ENCODE data around the gene MMP1. TPM values are rescaled to one million over a fixed set of nuclear protein-coding genes. Genes with fewer than 3 reads are reported as not detected.

The MMP1 gene
- total and polyA plus RNA-seq, 8 donors, result 1.1 to 9.5 (median 3.2) TPM

DNA sequence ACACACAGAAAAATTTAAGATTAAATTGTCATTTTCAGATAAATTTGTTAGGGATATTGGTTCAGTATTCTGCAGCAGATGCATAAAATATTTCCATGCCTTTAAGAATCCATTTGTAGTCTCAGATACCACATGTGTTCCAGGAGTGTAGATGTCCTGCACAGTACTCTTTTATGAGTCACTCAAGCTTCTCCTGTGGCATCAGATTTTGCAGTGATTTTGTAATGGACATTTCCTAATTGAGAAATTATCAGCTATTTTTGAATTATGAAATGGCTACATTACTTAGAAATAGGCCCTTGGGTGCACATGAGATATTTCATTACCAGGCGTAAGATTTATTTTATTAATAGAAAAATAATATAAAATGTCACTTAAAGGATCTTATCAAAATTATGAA, 26.6 kb upstream of the MMP1 start:
- H3K9me3 ChIP-seq, result peaks cover 0 to 2% of the 10 kb centered on the region in 2 donors
- H3K27ac ChIP-seq, result no peak overlapping the region
- TF ChIP-seq, protein P1, sequence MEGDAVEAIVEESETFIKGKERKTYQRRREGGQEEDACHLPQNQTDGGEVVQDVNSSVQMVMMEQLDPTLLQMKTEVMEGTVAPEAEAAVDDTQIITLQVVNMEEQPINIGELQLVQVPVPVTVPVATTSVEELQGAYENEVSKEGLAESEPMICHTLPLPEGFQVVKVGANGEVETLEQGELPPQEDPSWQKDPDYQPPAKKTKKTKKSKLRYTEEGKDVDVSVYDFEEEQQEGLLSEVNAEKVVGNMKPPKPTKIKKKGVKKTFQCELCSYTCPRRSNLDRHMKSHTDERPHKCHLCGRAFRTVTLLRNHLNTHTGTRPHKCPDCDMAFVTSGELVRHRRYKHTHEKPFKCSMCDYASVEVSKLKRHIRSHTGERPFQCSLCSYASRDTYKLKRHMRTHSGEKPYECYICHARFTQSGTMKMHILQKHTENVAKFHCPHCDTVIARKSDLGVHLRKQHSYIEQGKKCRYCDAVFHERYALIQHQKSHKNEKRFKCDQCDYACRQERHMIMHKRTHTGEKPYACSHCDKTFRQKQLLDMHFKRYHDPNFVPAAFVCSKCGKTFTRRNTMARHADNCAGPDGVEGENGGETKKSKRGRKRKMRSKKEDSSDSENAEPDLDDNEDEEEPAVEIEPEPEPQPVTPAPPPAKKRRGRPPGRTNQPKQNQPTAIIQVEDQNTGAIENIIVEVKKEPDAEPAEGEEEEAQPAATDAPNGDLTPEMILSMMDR (IDR thresholded peaks at IDR 0.05), result no peak
- H3K36me3 ChIP-seq, result no peaks in the 10 kb centered on the region
- intact Hi-C loops (cut with DNase I), result no loop called here
- H3K4me1 ChIP-seq, result no peaks in the 10 kb centered on the region
- ATAC-seq (no peak), DNase-seq (no peak)
- H3K27me3 ChIP-seq, result peaks cover 0 to 5% of the 10 kb centered on the region in 2 donors
- H3K4me3 ChIP-seq, result no peak overlapping the region

DNA sequence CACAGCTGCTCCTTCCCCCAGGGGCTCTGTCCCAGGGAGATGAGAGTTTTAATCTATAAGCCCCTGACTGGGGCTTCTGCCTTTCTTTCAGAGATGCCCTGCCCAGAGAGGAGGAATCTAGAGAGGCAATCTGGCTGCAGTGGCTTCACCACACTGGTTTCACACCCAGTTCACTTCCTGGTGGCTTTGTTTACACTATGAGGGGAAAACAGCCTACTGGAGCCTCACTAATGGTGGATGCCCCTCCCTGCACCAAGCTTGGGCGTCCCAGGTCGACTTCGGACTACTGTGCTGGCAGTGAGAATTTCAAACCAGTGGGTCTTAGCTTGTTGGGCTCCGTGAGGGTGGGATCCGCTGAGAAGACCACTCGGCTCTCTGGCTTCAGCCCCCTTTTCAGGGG, 21.5 kb upstream of the MMP1 start:
- TF ChIP-seq, protein P1 (IDR thresholded peaks at IDR 0.05), result no peak
- Histone ChIP-seq H3K27ac (no peak overlapping the region), H3K36me3 (no peaks in the 10 kb centered on the region), H3K4me1 (no peaks in the 10 kb centered on the region), H3K27me3 (no peaks in the 10 kb centered on the region), H3K4me3 (no peak overlapping the region), H3K9me3 (peaks cover 0 to 5% of the 10 kb centered on the region in 2 donors)
- intact Hi-C loops (cut with DNase I), result no loop called here
- ATAC-seq, result no peak
- DNase-seq, result no peak

DNA sequence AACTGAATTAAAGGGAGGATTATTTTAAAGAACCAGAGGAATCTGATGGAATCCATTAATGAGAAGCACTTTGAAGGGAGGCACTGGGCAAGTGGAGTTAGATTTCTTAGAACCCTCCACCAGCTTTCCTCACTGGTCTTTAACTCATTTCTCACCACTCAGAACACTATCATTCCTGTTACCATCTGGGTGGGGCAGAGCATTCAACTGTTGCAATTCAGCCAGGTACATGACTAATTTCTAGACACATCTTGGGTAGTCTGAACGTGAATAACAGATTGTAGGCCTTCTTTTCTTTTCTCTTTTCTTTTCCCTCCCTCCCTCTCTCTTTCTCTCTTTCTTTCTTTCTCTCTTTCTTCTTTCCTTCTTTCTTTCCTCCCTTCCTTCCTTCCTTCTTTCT, 15.5 kb upstream of the MMP1 start:
- intact Hi-C loops (cut with DNase I), result no loop called here
- no peak for DNase-seq
- no peak overlapping the region for H3K27ac ChIP-seq
- H3K9me3 ChIP-seq, result peaks cover 0 to 5% of the 10 kb centered on the region in 2 donors
- H3K4me3 ChIP-seq, result no peak overlapping the region
- no peak for ATAC-seq
- TF ChIP-seq, protein P1 (IDR thresholded peaks at IDR 0.05), result no peak
- H3K27me3 ChIP-seq, result no peaks in the 10 kb centered on the region
- no peaks in the 10 kb centered on the region for H3K36me3 ChIP-seq
- H3K4me1 ChIP-seq, result no peaks in the 10 kb centered on the region

DNA sequence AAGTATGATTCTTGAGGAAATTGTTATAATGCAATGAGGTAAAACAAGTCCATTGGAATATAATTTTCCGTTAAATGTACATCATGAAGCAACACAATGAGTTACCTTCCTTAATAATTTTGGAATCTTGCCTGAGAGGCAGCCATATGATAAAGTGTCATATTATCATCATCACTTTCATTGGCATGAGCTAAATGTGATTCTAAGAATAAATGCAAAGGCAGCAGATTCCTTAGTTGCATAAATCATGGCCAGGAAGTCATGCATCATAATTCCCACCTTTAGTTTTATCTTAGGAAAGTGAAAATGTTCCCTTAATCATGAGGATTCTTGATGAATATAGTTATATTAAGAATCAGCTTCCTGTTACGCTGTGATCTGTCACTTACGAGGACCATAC, 14.2 kb upstream of the MMP1 start:
- no peaks in the 10 kb centered on the region for H3K27me3 ChIP-seq
- H3K27ac ChIP-seq, result no peak overlapping the region
- no peak for ATAC-seq
- TF ChIP-seq, protein P1 (IDR thresholded peaks at IDR 0.05), result no peak
- no peak overlapping the region for H3K4me3 ChIP-seq
- H3K4me1 ChIP-seq, result no peaks in the 10 kb centered on the region
- intact Hi-C loops (cut with DNase I), result no loop called here
- DNase-seq, result no peak
- peaks cover 0 to 5% of the 10 kb centered on the region in 2 donors for H3K9me3 ChIP-seq
- no peaks in the 10 kb centered on the region for H3K36me3 ChIP-seq

DNA sequence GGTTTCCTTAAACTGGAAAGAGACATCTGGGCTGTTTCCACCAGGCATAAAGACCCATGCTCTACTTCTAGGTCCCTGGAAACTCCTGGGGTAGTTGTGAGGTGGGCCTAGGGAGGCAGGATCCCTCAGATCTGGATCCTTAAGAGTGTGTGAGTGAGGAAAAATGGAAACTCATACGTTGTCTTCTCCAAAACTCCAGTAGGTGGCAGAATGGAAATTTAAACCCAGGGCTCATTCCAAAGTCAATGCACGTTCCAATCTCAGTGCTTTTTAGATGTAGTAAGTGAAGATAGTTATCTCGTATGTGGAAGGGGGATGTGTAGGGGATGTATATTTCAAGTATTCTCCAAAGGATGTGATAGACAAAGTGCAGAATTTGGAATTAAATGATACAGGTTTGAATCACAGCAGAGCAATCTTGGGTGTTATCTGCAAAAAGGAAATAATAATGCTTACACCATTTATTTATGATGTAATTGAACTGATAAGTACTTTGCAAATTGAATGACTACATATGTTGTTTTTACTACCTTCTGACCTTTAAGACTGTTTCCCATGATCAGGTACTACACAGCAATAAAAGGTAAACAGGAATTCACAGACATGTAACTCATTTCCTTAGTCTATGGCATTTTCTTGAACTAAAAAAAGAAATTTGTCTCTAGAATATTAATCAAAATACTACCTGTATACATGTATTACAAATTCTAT, 13.1 kb upstream of the MMP1 start:
- ATAC-seq (peak; percentile 56), DNase-seq (no peak)
- intact Hi-C loops (cut with DNase I), result no loop called here

More for the DNA sequence above, 13.1 kb upstream of the MMP1 start:
- no peaks in the 10 kb centered on the region for H3K36me3 ChIP-seq
- no peak overlapping the region for H3K4me3 ChIP-seq
- peaks cover 0 to under 1% of the 10 kb centered on the region in 2 donors for H3K9me3 ChIP-seq
- TF ChIP-seq, protein P1 (IDR thresholded peaks at IDR 0.05), result peak; percentile 9 to 16
- no peaks in the 10 kb centered on the region for H3K27me3 ChIP-seq
- no peak overlapping the region for H3K27ac ChIP-seq
- no peaks in the 10 kb centered on the region for H3K4me1 ChIP-seq

Data from left lung (tissue), 10 donors.